SH-SY5Y (cell line): ENCODE results near the gene RREB1.

ENCODE experiments used
- GATA2 ChIP-seq: IDR thresholded peaks from 2 replicates; pipeline ENCODE4 v1.6.1; 2011; ENCODE audit warnings: mild to moderate bottlenecking, low read depth, low read length
- GATA3 ChIP-seq: IDR thresholded peaks from 2 replicates; pipeline ENCODE4 v1.6.1; 2011; ENCODE audit warnings: low read depth, mild to moderate bottlenecking, low read length, moderate library complexity

DNA sequence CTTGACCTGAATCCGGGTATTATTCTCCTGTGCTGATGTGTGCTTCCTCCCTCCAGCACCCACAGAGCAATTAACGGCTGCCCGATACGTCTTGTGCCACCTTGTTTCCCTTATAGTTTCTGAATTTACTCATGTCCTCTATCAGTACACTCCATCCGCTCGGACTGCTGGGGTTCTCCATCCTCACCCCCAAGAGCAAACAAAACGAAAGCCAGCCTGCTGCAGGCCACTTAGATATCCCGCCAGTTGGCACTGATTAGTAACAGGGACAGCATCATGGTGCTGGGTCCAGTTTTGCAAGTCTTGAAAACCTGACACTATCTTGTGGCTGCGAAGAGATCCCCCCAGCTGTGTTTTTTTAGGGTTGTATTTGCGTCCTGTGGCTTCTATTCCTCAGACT, 133.4 kb downstream of the RREB1 start:
- TF ChIP-seq GATA2 = no peak
- TF ChIP-seq GATA3 = no peak
